C4-2B (cell line): ENCODE data around the gene ZBTB7B.

Source experiments
- H3K27ac ChIP-seq: fragments of 450-650 bp; 2 replicates; pipeline ENCODE4 v1.5.1; 2017
- CTCF ChIP-seq: fragments of 450-650 bp; conservative IDR thresholded peaks from 2 replicates; pipeline ENCODE4 v1.5.1; 2017; ENCODE audit warnings: mild to moderate bottlenecking
- ZFX ChIP-seq: fragments of 450-650 bp; IDR thresholded peaks from 2 replicates; pipeline ENCODE4 v1.6.1; 2017

ZBTB7B gene

GRCh38 chr1:154998201-154998780 lies 4.3 kb upstream of the ZBTB7B start:
- no peak for TF ChIP-seq CTCF
- no peak for TF ChIP-seq ZFX
- H3K27ac ChIP-seq, result no peak overlapping the region; the same call in 1 of the 2 replicates

GRCh38 chr1:154998818-154999570 lies 3.6 kb upstream of the ZBTB7B start:
- TF ChIP-seq ZFX, result no peak
- peak; percentile 82 for TF ChIP-seq CTCF
- H3K27ac ChIP-seq, result peak overlapping the region; percentile 99

- H3K27ac ChIP-seq, result peak overlapping the region; percentile 99
- TF ChIP-seq CTCF (no peak), ZFX (no peak)
Measured at GRCh38 chr1:154999571-155000410, 2.8 kb upstream of the ZBTB7B start.

GRCh38 chr1:155000411-155000725 lies 2.2 kb upstream of the ZBTB7B start:
- peak overlapping the region; percentile 99 for H3K27ac ChIP-seq
- TF ChIP-seq CTCF (no peak), ZFX (no peak)

GRCh38 chr1:155000726-155001424 lies 1.7 kb upstream of the ZBTB7B start:
- H3K27ac ChIP-seq, result peak overlapping the region; percentile 99
- TF ChIP-seq CTCF, result no peak
- TF ChIP-seq ZFX, result no peak; the same call in 1 of the 2 replicates

- H3K27ac ChIP-seq, result peak overlapping the region; percentile 99
- TF ChIP-seq CTCF, result no peak
- TF ChIP-seq ZFX, result no peak
Measured at GRCh38 chr1:155001425-155001674, 1.3 kb upstream of the ZBTB7B start.
